GM19324 (cell line): Measurements from ENCODE around the gene SLC25A25.
A peak's percentile ranks its signal among the peaks of the same experiment; 100 is the strongest.
"Not testable (repeated sequence)": the region's sequence is repeated elsewhere in the genome, so short reads cannot be mapped to it uniquely, and the experiment has no call there.

Experiments
- ATAC-seq: cut with Tn5 transposase; IDR thresholded peaks from one replicate; pipeline ENCODE4 v1.9.1; 2021; ENCODE audit warnings: mild to moderate bottlenecking, moderate library complexity; ENCODE audit not compliant: unreplicated experiment, low FRiP score

The SLC25A25 gene

GRCh38 chr9:128121924-128122808, 54.1 kb downstream of the SLC25A25 start:
- ATAC-seq = no peak

GRCh38 chr9:128122809-128123175, 54.8 kb downstream of the SLC25A25 start:
- no peak for ATAC-seq

GRCh38 chr9:128123451-128124080, 55.5 kb downstream of the SLC25A25 start:
- ATAC-seq = no peak

- no peak for ATAC-seq
These were observed 56.4 kb downstream of the SLC25A25 start for GRCh38 chr9:128124451-128124850.

GRCh38 chr9:128124873-128125579, 57.0 kb downstream of the SLC25A25 start:
- no peak for ATAC-seq

- ATAC-seq = no peak
These were observed 57.7 kb downstream of the SLC25A25 start for GRCh38 chr9:128125580-128126354.

- ATAC-seq = peak; percentile 53
These were observed 59.5 kb downstream of the SLC25A25 start, which contains the start of gene PTGES2 for GRCh38 chr9:128127568-128127989. Gene PTGES2, minus strand, starts transcription at chr9:128127729. Its CDS starts 12 bp downstream, at chr9:128127717.

- ATAC-seq = peak; percentile 72
These were observed 60.2 kb downstream of the SLC25A25 start for GRCh38 chr9:128127990-128128835.

- ATAC-seq = no peak
These were observed 61.0 kb downstream of the SLC25A25 start for GRCh38 chr9:128128836-128129590.

GRCh38 chr9:128129976-128130590, 62.1 kb downstream of the SLC25A25 start:
- not testable (repeated sequence) for ATAC-seq

- ATAC-seq = not testable (repeated sequence)
These were observed 62.6 kb downstream of the SLC25A25 start for GRCh38 chr9:128130651-128131050.

- ATAC-seq = not testable (repeated sequence)
These were observed 63.3 kb downstream of the SLC25A25 start for GRCh38 chr9:128131346-128131745.

- not testable (repeated sequence) for ATAC-seq
These were observed 64.1 kb downstream of the SLC25A25 start for GRCh38 chr9:128132139-128132538.

GRCh38 chr9:128135561-128135960, 67.5 kb downstream of the SLC25A25 start:
- ATAC-seq = not testable (repeated sequence)

GRCh38 chr9:128136816-128137793, 69.1 kb downstream of the SLC25A25 start:
- ATAC-seq = no peak

GRCh38 chr9:128138001-128138400, 70.0 kb downstream of the SLC25A25 start:
- ATAC-seq = no peak

GRCh38 chr9:128139621-128140020, 71.6 kb downstream of the SLC25A25 start:
- ATAC-seq = no peak
